HG02943 (cell line): ENCODE measurements around the gene C16orf87.
A peak's percentile ranks its signal among the peaks of the same experiment; 100 is the strongest.
"Not testable (repeated sequence)": the region's sequence is repeated elsewhere in the genome, so short reads cannot be mapped to it uniquely, and the experiment has no call there.

Source experiments
- ATAC-seq: cut with Tn5 transposase; IDR thresholded peaks from one replicate; pipeline ENCODE4 v1.9.1; 2021; ENCODE audit warnings: mild to moderate bottlenecking, low read depth, moderate library complexity; ENCODE audit not compliant: unreplicated experiment

The C16orf87 gene

DNA sequence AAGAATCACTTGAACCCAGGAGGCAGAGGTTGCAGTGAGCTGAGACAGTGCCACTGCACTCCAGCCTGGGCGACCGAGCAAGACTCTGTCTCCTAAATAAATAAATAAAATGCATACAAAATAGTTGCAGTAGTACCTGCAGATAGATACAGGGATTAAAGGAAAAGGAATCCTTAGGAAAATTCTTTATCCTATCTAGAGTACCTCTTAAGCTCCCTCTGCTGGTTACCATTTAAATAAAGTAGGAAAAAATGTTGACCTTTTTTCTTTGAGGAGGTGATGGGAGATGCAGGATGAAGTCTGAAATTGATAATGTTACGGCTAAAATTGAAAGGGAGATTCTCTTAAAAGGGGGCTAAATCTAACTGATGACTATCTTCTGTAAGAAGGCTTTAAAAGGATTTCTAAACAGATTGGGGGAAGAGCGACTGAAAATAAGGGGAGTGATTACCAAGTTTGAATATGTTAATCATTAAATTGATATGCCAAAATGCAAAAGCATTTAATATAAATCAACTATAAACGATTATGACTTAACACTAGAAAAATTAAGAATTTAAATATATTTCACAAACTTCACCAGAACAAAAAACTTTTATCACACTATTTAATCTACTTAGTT lies 29.4 kb downstream of the C16orf87 start:
- no peak for ATAC-seq

DNA sequence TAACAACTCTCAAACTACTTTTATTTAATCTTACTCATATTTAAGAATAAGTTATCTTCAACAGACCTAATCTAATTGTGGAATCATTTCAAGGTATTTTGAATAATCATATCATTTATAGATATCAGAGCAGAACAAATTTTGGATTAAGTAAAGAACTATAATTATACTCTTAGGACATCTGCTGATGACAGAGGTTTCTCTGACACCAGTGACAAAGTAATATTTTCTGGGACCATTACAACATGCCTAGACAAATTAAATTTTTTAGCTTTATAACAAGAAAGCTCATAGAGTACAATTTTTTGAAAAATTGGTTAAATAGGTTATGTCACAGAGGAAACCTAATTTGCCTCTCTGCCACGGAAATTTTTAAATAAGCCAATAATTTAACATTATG lies 30.5 kb downstream of the C16orf87 start:
- no peak for ATAC-seq

DNA sequence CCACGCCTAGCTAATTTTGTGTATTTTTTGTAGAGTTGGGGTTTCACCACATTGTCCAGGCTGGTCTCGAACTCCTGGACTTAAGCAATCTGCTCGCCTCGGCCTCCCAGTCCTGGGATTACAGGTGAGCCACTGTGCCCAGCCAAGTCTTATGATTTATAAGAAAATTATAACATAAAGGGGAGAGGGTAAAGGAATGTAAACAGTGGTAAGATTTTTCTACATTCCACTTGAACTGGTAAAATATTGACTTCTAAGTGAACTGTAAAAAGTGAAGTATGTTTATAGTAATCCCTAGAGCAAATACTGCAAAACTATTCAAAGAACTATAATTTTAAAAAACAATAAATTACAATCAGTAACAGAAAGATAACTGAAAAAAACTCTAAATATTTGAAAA lies 33.5 kb downstream of the C16orf87 start:
- ATAC-seq = no peak

- ATAC-seq = no peak
These were observed 34.2 kb downstream of the C16orf87 start for GRCh38 chr16:46796764-46797269.

DNA sequence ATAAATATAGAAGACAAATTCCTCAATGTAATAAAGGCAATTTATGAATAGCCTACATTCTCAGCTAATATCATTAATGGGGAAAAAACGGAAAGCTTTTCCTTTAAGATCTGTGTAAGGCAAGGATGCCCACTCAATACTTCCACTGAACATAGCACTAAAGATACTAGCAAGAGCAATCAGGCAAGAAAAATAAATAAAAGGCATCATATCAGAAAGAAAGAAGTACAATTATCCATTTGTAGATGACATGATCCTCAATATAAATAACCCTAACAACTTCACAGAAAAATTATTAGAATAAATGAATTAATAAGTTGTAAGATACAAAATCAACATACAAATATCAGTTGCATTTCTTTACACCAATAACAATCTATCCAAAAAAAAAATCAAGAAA lies 37.1 kb downstream of the C16orf87 start:
- no peak for ATAC-seq

- no peak for ATAC-seq
These were observed 40.2 kb downstream of the C16orf87 start for GRCh38 chr16:46790599-46791270.

- ATAC-seq = peak; percentile 88
These were observed 41.2 kb downstream of the C16orf87 start for GRCh38 chr16:46789499-46790414.

GRCh38 chr16:46788891-46789474 lies 42.0 kb downstream of the C16orf87 start:
- ATAC-seq = no peak

GRCh38 chr16:46787909-46788308 lies 43.1 kb downstream of the C16orf87 start:
- ATAC-seq = no peak

DNA sequence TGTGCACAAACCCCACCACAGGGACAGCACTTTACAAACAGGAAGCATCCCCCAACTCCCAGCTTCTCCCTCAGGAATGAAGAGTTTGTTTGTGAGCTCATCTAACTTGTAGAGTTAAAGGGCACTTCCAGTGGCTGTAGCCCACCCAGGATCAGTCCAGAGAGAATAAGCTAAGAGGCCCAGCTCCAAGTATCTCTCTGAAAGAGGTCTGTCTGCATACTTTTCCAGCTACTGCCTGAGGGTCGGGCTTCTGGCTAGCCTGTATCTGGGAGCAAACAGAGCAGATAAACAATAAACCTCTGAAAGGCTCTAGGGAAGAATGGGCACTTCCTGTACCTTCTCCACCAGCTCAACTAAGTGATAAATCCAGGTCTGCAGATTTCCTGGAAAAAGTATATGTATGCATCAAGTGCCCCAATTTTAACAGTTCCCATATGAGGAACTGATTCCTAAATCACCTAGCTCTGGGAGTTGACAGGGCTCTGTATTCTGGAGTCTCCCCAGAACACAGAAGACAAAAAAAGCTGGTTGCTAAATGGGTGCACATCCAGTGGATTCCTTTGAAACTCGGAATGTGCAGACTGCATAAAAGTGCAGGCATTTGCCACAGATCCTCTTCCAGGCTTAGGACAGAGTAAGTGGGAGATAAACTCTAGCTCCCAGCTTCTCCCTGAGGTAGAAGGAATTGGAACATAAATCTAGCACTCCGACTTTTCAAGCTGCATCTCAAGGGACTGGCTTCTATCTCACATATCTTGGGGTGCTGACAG lies 45.7 kb downstream of the C16orf87 start:
- no peak for ATAC-seq

DNA sequence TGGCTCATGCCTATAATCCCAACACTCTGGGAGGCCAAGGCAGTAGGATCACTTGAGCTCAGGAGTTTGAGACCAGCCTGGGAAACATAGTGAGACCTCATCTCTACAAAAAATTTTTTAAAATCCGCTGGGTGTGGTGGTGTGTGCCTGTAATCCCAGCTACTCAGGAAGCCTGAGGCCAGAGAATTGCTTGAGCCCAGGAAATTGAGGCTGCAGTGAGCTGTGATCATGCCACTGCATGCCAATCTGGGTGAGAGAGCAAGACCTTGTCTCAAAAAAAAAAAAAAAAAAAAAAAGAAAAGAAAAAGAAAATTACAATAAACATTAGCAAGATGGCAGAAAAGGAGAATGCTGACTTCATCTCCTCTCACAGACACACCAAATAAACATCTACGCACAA lies 46.4 kb downstream of the C16orf87 start:
- ATAC-seq = not testable (repeated sequence)

- ATAC-seq = no peak
These were observed 47.2 kb downstream of the C16orf87 start for GRCh38 chr16:46783800-46784199.

DNA sequence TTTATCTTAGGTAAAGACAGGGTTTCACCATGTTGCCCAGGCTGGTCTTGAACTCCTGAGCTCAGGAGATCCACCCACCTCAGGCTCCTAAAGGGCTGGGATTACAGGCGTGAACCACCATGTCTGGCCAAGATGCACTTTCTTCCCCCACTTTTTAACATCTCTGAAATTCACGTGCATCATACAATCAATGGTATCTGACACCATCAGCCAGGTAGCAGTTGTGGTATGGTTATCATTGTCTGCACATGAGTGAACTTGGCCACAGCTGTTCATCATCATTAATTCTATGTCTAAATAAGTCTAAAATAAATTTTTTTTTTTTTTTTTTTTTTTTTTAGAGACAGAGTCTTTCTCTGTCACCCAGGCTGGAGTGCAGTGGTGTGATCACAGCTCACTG lies 48.7 kb downstream of the C16orf87 start:
- no peak for ATAC-seq

GRCh38 chr16:46777804-46778203 lies 53.2 kb downstream of the C16orf87 start:
- ATAC-seq = no peak

GRCh38 chr16:46775214-46775613 lies 55.8 kb downstream of the C16orf87 start:
- ATAC-seq = no peak

GRCh38 chr16:46774743-46775177 lies 56.2 kb downstream of the C16orf87 start:
- no peak for ATAC-seq

- ATAC-seq = no peak
These were observed 58.5 kb downstream of the C16orf87 start for GRCh38 chr16:46772463-46772862.

- ATAC-seq = no peak
These were observed 62.2 kb downstream of the C16orf87 start for GRCh38 chr16:46768809-46769208.

- no peak for ATAC-seq
These were observed 65.9 kb downstream of the C16orf87 start for GRCh38 chr16:46765050-46765449.

DNA sequence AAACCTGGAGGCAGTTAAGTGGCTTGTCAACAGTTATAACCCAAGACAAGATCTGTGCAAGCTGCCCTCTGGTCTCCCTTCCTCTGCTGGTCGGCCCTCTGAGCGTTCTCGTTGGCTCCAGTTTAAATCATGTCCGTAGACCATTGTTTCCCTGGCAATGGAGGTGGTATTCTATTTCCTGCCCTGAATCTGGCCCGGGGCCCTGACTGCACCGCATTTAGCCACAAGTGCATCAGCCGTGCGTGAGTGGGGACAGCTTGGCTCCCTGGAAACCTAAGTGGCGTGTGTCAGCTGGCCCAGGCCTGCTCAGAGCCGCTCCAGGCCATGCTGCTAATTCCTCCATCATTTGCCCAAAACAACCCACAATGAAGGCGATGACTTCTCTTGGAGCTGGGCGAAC lies 67.8 kb downstream of the C16orf87 start:
- no peak for ATAC-seq
